ENCODE data around the gene EFNA2.

The EFNA2 gene

DNA sequence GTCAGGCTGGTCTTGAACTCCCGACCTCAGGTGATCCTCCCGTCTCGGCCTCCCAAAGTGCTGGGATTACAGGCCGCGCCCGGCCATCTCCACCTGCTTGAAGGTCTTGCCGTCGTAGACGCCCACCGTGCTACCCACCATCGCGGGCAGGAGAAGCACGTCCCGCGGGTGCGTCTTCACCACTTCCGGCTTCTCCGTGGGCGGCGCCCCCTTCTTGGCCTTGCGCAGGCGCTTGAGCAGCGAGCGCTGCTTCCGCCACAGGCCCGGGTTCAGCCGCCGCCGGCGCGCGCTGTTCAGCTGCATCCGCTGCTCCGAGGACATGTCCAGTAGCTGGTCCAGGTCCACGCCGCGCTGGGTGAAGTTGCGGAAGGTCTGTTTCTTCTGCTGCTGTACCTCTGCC, 21.6 kb downstream of the EFNA2 start:
- no peak for TF ChIP-seq CTCF (conservative IDR thresholded peaks at IDR 0.05; ENCODE audit: control insufficient read depth, insufficient read depth, low read depth, low read length)
- DNase-seq (ENCODE audit: low read depth) = no peak
- H3K4me3 ChIP-seq (ENCODE audit: control insufficient read depth, low read depth, low read length) = no peak overlapping the region

- DNase-seq (ENCODE audit: low read depth) = no peak
- TF ChIP-seq CTCF (conservative IDR thresholded peaks at IDR 0.05; ENCODE audit: control insufficient read depth, insufficient read depth, low read depth, low read length) = no peak
- H3K4me3 ChIP-seq (ENCODE audit: control insufficient read depth, low read depth, low read length) = no peak overlapping the region
Observed at GRCh38 chr19:1307755-1308303, 22.2 kb downstream of the EFNA2 start.

GRCh38 chr19:1308718-1309117, 23.0 kb downstream of the EFNA2 start:
- no peak for TF ChIP-seq CTCF (conservative IDR thresholded peaks at IDR 0.05; ENCODE audit: control insufficient read depth, insufficient read depth, low read depth, low read length)
- no peak for DNase-seq (ENCODE audit: low read depth)
- H3K4me3 ChIP-seq (ENCODE audit: control insufficient read depth, low read depth, low read length) = no peak overlapping the region

GRCh38 chr19:1309977-1310852, 24.5 kb downstream of the EFNA2 start:
- TF ChIP-seq CTCF (conservative IDR thresholded peaks at IDR 0.05; ENCODE audit: control insufficient read depth, insufficient read depth, low read depth, low read length) = no peak
- DNase-seq (ENCODE audit: low read depth) = no peak
- no peak overlapping the region for H3K4me3 ChIP-seq (ENCODE audit: control insufficient read depth, low read depth, low read length)

GRCh38 chr19:1310853-1311180, 25.1 kb downstream of the EFNA2 start:
- no peak for DNase-seq (ENCODE audit: low read depth)
- no peak for TF ChIP-seq CTCF (conservative IDR thresholded peaks at IDR 0.05; ENCODE audit: control insufficient read depth, insufficient read depth, low read depth, low read length)
- no peak overlapping the region for H3K4me3 ChIP-seq (ENCODE audit: control insufficient read depth, low read depth, low read length)

DNA sequence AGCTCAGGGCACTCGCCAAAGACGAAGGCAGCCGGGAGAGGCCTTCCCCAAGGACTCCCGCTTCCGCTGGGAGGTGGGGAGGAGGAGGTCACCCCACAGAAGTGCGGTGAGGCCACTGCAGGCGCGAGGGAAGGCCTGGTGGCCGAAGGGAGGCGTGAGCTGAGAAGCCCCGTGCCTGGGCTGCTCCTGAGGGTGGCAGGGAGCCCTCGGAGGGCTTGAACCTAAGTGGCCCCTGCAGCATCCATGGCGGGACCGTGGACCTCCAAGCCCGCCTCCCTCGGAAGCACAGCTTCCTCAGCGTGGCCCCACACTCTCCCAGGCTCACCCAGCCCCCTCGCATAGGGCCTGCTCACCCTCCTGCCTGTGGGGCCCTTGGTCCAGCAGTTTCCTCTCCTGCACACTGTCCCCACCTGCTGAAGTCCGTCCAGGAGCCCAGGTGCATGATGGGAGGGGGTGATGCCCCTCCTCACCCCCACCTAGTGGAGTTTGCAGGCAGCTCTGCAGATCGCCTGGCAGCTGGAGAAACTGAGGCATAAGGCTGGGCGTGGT, 25.9 kb downstream of the EFNA2 start:
- no peak for TF ChIP-seq CTCF (conservative IDR thresholded peaks at IDR 0.05; ENCODE audit: control insufficient read depth, insufficient read depth, low read depth, low read length)
- no peak overlapping the region for H3K4me3 ChIP-seq (ENCODE audit: control insufficient read depth, low read depth, low read length)
- no peak for DNase-seq (ENCODE audit: low read depth)
